Measurements from ENCODE around the gene ZNF536. TPM values are rescaled to one million over a fixed set of nuclear protein-coding genes. Genes with fewer than 3 reads are reported as not detected.

The ZNF536 gene
- total RNA-seq, 1 donor from 2014 or later, result 0.43 TPM

DNA sequence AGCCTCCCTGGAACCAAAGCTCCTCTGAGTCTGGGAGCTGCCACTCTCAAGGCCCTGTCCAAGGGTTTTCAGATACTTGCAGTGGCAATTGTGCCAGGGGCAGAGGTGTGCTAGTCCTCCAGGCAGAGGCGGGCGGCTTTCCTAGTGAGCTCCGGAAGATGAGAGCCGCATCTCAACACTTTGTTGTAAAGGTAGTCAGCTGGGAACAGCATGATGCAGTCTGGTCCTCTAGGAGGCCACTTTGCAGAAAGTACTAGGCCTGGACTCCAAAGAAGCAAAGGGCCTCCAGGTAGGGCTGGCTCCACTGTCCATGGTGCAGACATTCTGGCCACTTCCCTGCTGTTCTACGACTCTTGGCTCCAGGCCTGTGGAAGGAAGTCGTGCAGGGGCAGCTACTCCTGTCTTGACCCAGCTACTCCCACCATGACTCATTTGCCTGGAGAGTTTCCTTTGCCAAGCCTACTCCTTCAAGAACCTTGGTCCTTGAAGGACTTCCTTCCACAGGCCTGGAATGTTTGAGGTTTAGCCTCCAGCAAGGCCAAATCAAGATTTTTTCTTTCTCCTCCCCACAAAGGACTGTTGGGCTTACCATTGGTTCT, 9.9 kb upstream of the ZNF536 start:
- Mint-ChIP-seq H3K9me3 (ENCODE audit: unreplicated experiment) (no peaks in the 10 kb centered on the region), H3K27ac (ENCODE audit: unreplicated experiment) (no peak overlapping the region), H3K4me1 (ENCODE audit: low read depth, unreplicated experiment) (peaks cover 3% of the 10 kb centered on the region), H3K27me3 (ENCODE audit: low read depth, unreplicated experiment) (peaks cover 57% of the 10 kb centered on the region), H3K36me3 (ENCODE audit: low read depth, unreplicated experiment) (no peaks in the 10 kb centered on the region), H3K4me3 (ENCODE audit: unreplicated experiment) (no peak overlapping the region)
- H3K27me3 ChIP-seq (ENCODE audit: insufficient read depth, low read length), result no peaks in the 10 kb centered on the region
- no peak overlapping the region for H3K9ac ChIP-seq (ENCODE audit: low read length)
- no peak overlapping the region for H2AFZ ChIP-seq (ENCODE audit: low read depth, low read length)
- peak; percentile 55 for FAIRE-seq
- no peaks in the 10 kb centered on the region for H3K79me2 ChIP-seq (ENCODE audit: insufficient read depth, low read length)
- H3K4me2 ChIP-seq (ENCODE audit: low read length), result no peak overlapping the region
- TF ChIP-seq EZH2 (IDR thresholded peaks at IDR 0.05; ENCODE audit: insufficient read depth, low read length), result no peak
- TF ChIP-seq, protein P1, sequence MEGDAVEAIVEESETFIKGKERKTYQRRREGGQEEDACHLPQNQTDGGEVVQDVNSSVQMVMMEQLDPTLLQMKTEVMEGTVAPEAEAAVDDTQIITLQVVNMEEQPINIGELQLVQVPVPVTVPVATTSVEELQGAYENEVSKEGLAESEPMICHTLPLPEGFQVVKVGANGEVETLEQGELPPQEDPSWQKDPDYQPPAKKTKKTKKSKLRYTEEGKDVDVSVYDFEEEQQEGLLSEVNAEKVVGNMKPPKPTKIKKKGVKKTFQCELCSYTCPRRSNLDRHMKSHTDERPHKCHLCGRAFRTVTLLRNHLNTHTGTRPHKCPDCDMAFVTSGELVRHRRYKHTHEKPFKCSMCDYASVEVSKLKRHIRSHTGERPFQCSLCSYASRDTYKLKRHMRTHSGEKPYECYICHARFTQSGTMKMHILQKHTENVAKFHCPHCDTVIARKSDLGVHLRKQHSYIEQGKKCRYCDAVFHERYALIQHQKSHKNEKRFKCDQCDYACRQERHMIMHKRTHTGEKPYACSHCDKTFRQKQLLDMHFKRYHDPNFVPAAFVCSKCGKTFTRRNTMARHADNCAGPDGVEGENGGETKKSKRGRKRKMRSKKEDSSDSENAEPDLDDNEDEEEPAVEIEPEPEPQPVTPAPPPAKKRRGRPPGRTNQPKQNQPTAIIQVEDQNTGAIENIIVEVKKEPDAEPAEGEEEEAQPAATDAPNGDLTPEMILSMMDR (IDR thresholded peaks at IDR 0.05; ENCODE audit: insufficient read depth, low read depth, low read length), result no peak
- no peak overlapping the region for H3K27ac ChIP-seq (ENCODE audit: low read depth, low read length)
- H3K4me1 ChIP-seq (ENCODE audit: insufficient read depth, low read length), result no peaks in the 10 kb centered on the region
- no peaks in the 10 kb centered on the region for H3K36me3 ChIP-seq (ENCODE audit: insufficient read depth, low read length)
- H3K4me3 ChIP-seq (ENCODE audit: insufficient read depth, low read depth, low read length), result no peak overlapping the region
- no peaks in the 10 kb centered on the region for H4K20me1 ChIP-seq (ENCODE audit: insufficient read depth, low read length)
- no peak for DNase-seq (ENCODE audit: low read depth)
- no peaks in the 10 kb centered on the region for H3K9me3 ChIP-seq (ENCODE audit: insufficient read depth, low read depth, low read length)

- H3K4me1 ChIP-seq (ENCODE audit: insufficient read depth, low read length), result no peaks in the 10 kb centered on the region
- no peaks in the 10 kb centered on the region for H3K9me3 ChIP-seq (ENCODE audit: insufficient read depth, low read depth, low read length)
- no peak overlapping the region for H3K27ac ChIP-seq (ENCODE audit: low read depth, low read length)
- Mint-ChIP-seq H3K27me3 (ENCODE audit: low read depth, unreplicated experiment) (peaks cover 59% of the 10 kb centered on the region), H3K27ac (ENCODE audit: unreplicated experiment) (no peak overlapping the region), H3K4me1 (ENCODE audit: low read depth, unreplicated experiment) (peaks cover 3% of the 10 kb centered on the region), H3K9me3 (ENCODE audit: unreplicated experiment) (no peaks in the 10 kb centered on the region), H3K36me3 (ENCODE audit: low read depth, unreplicated experiment) (no peaks in the 10 kb centered on the region), H3K4me3 (ENCODE audit: unreplicated experiment) (no peak overlapping the region)
- TF ChIP-seq, protein P1 (IDR thresholded peaks at IDR 0.05; ENCODE audit: insufficient read depth, low read depth, low read length), result no peak
- no peak for TF ChIP-seq EZH2 (IDR thresholded peaks at IDR 0.05; ENCODE audit: insufficient read depth, low read length)
- H2AFZ ChIP-seq (ENCODE audit: low read depth, low read length), result no peak overlapping the region
- no peak for FAIRE-seq
- no peak for DNase-seq (ENCODE audit: low read depth)
- H3K27me3 ChIP-seq (ENCODE audit: insufficient read depth, low read length), result no peaks in the 10 kb centered on the region
- no peak overlapping the region for H3K4me3 ChIP-seq (ENCODE audit: insufficient read depth, low read depth, low read length)
- H3K4me2 ChIP-seq (ENCODE audit: low read length), result no peak overlapping the region
- no peaks in the 10 kb centered on the region for H3K79me2 ChIP-seq (ENCODE audit: insufficient read depth, low read length)
- no peak overlapping the region for H3K9ac ChIP-seq (ENCODE audit: low read length)
- no peaks in the 10 kb centered on the region for H4K20me1 ChIP-seq (ENCODE audit: insufficient read depth, low read length)
- H3K36me3 ChIP-seq (ENCODE audit: insufficient read depth, low read length), result no peaks in the 10 kb centered on the region
These were observed 9.1 kb upstream of the ZNF536 start for GRCh38 chr19:30363073-30363472.

Measured in astrocyte (in vitro differentiated cells and primary cell).